Gastrocnemius medialis (tissue), 4 donors: ENCODE measurements around the gene CTAG1B. TPM values are rescaled to one million over a fixed set of nuclear protein-coding genes. Genes with fewer than 3 reads are reported as not detected.

Experiments used
- ATAC-seq, 2 donors: fragments of 150-250 bp; one replicate each; pipeline ENCODE4 v1.9.1; 2016
- DNase-seq, 2 donors: peaks; one replicate each; pipeline ENCODE4 v3.0.0-alpha.2; 2019
- H3K27ac ChIP-seq, 4 donors: fragments of 200-600 bp; sonication (generic); 1 replicate in 1 of 4; 2 replicates in 3 of 4; pipeline ENCODE4 v1.5.1; 2016 to 2018; ENCODE audit warnings: mild to moderate bottlenecking in 2 of 4, moderate library complexity in 1 of 4
- H3K27me3 ChIP-seq, 3 donors: fragments of 200-600 bp; sonication (generic) in 2 of 3; 1 replicate in 1 of 3; 2 replicates in 2 of 3; pipeline versions ENCODE4 v1.5.1 to v1.6.0; 2016 to 2019; ENCODE audit warnings: mild to moderate bottlenecking in 1 of 3, moderate library complexity in 1 of 3
- H3K36me3 ChIP-seq, 2 donors: fragments of 200-600 bp; sonication (generic) in 1 of 2; one replicate each; pipeline ENCODE4 v1.5.1; 2017 to 2018
- H3K4me1 ChIP-seq, 2 donors: fragments of 200-600 bp; sonication (generic) in 1 of 2; one replicate each; pipeline ENCODE4 v1.5.1; 2016 to 2017; ENCODE audit warnings: mild to moderate bottlenecking in 2 of 2
- H3K4me3 ChIP-seq, 4 donors: fragments of 200-600 bp; sonication (generic) in 3 of 4; 1 replicate in 1 of 4; 2 replicates in 3 of 4; pipeline ENCODE4 v1.5.1; 2016 to 2019; ENCODE audit warnings: mild to moderate bottlenecking in 2 of 4
- H3K9me3 ChIP-seq, 3 donors: fragments of 200-600 bp; sonication (generic) in 2 of 3; 1 replicate in 1 of 3; 2 replicates in 2 of 3; pipeline ENCODE4 v1.5.1; 2016 to 2019
- POLR2A ChIP-seq, 2 donors: fragments of 450-650 bp; IDR thresholded peaks; one replicate each; pipeline ENCODE4 v1.6.1; 2017; ENCODE audit warnings: antibody characterized with exemption in 2 of 2, mild to moderate bottlenecking in 2 of 2, moderate library complexity in 2 of 2
- in situ Hi-C, 4 donors: fragments of 200-750 bp; cut with MboI; loops; one replicate each; pipeline versions ENCODE4 v1.15.0 to v1.8.0; 2017; ENCODE audit warnings: low sequenced_read_pairs in 4 of 4
- intact Hi-C: fragments of 100-400 bp; cut with DNase I; formaldehyde crosslinking; loops from one replicate; pipeline ENCODE4 v1.15.1; 2023; ENCODE audit warnings: low total_unique reads
- total RNA-seq, 4 donors: library from RNA; depleted of rRNA; stranded (reverse); fragments of >200 nt; gene quantifications; one replicate each; pipeline versions ENCODE4 v1.1.0 to v1.2.3, GENCODE V29; 2016
- TF ChIP-seq, protein P1 (sequence below), 5 experiments: fragments of 450-650 bp in 3 of 5; fragments of 200-600 bp in 2 of 5; sonication (generic) in 2 of 5; IDR thresholded peaks in 4 of 5; conservative IDR thresholded peaks in 1 of 5; 1 replicate in 4 of 5; 2 replicates in 1 of 5; pipeline ENCODE4 v1.5.1; 2016 to 2019; ENCODE audit warnings: antibody characterized with exemption in 5 of 5, mild to moderate bottlenecking in 3 of 5, moderate library complexity in 3 of 5

CTAG1B gene
- total RNA-seq, 4 donors from 2014 or later: not detected

DNA sequence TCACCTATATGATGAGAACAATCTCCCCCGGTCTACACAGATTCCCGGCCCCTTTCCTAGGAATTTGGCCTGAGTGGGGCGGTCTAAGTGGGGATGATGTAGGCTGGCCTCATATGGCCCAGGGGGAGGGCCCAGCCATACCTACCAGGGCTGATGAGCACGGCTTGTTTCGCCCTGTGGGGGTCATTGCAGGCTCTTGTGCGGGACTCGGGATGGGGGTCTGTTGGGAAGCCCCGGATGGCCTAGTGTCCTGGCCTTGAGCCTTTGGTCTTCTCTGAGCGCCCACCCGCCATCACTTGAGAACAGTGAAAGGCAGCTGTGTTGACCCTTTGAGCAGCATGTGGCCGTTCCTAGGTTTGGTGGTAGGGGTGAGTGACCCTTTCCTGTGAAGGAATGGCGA, 39.1 kb upstream of the CTAG1B start:
- DNase-seq (no peak), ATAC-seq (no peak)
- no peaks in the 10 kb centered on the region for H3K36me3 ChIP-seq
- H3K4me1 ChIP-seq: no peaks in the 10 kb centered on the region
- no peak overlapping the region for H3K27ac ChIP-seq
- H3K4me3 ChIP-seq: no peak overlapping the region
- in situ Hi-C loops: no loop called here
- no peak for TF ChIP-seq POLR2A (IDR thresholded peaks at IDR 0.05)
- TF ChIP-seq, protein P1, sequence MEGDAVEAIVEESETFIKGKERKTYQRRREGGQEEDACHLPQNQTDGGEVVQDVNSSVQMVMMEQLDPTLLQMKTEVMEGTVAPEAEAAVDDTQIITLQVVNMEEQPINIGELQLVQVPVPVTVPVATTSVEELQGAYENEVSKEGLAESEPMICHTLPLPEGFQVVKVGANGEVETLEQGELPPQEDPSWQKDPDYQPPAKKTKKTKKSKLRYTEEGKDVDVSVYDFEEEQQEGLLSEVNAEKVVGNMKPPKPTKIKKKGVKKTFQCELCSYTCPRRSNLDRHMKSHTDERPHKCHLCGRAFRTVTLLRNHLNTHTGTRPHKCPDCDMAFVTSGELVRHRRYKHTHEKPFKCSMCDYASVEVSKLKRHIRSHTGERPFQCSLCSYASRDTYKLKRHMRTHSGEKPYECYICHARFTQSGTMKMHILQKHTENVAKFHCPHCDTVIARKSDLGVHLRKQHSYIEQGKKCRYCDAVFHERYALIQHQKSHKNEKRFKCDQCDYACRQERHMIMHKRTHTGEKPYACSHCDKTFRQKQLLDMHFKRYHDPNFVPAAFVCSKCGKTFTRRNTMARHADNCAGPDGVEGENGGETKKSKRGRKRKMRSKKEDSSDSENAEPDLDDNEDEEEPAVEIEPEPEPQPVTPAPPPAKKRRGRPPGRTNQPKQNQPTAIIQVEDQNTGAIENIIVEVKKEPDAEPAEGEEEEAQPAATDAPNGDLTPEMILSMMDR (IDR thresholded peaks at IDR 0.05 in 4 of 5, conservative IDR thresholded peaks at IDR 0.05 in 1 of 5): no peak
- intact Hi-C loops: no loop called here
- H3K9me3 ChIP-seq: no peaks in the 10 kb centered on the region
- no peaks in the 10 kb centered on the region for H3K27me3 ChIP-seq

DNA sequence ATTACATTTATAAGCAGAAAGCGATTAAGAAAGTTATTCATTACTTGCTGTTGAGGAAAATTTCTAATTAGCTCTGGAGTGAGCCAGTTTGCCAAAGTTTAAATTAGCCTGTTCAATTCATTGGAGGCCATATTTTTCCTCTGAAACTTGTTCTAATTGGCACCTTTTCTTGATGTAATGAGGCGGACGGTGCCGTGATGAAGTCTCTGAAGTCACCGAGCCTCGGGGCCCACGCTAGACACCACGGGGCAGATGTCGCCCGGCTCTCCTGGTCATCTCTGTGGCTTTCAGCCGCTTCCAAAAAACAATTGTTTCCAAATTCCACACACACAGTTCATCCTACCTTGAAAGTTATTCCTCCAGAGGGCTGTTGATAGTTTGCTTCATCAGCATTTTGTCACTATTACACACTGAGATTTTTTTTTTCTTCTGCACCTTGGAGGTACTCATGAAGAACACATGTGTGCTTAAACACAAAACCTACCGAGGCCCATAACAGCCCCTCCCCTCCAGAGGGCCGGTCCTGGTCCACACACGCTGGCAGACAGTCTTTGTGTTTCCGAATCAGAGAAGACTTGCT, 38.2 kb upstream of the CTAG1B start:
- Histone ChIP-seq H3K4me3 (no peak overlapping the region), H3K27ac (no peak overlapping the region), H3K4me1 (no peaks in the 10 kb centered on the region), H3K27me3 (no peaks in the 10 kb centered on the region), H3K9me3 (no peaks in the 10 kb centered on the region), H3K36me3 (no peaks in the 10 kb centered on the region)
- no peak for DNase-seq
- in situ Hi-C loops: no loop called here
- TF ChIP-seq, protein P1 (IDR thresholded peaks at IDR 0.05 in 4 of 5, conservative IDR thresholded peaks at IDR 0.05 in 1 of 5): no peak
- no peak for TF ChIP-seq POLR2A (IDR thresholded peaks at IDR 0.05)
- ATAC-seq: no peak
- intact Hi-C loops: no loop called here

DNA sequence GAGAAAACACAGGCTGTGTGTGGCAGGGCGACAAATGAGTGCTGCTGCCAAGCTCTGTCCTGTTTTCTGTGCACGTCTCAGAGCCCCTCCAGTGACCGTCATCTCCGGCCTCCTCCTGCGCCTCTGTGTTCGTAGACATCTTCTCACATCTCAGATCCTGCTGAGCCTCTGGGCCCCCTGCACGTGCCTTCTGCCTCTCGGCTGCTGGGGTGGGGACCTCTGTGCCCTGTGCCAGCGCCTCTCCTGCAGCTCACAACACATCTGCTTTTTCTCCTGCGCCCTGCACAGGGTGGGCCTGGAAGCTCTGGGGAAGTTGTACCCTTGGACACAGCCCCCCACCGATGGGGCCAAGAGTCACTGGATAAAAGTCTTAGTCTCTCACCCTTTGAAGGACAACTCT, 36.7 kb upstream of the CTAG1B start:
- no peak overlapping the region for H3K4me3 ChIP-seq
- no peak for TF ChIP-seq POLR2A (IDR thresholded peaks at IDR 0.05)
- H3K27ac ChIP-seq: no peak overlapping the region
- DNase-seq: no peak
- no peaks in the 10 kb centered on the region for H3K36me3 ChIP-seq
- H3K4me1 ChIP-seq: no peaks in the 10 kb centered on the region
- H3K9me3 ChIP-seq: no peaks in the 10 kb centered on the region
- in situ Hi-C loops (no loop called here), intact Hi-C loops (no loop called here)
- ATAC-seq: no peak
- H3K27me3 ChIP-seq: no peaks in the 10 kb centered on the region

DNA sequence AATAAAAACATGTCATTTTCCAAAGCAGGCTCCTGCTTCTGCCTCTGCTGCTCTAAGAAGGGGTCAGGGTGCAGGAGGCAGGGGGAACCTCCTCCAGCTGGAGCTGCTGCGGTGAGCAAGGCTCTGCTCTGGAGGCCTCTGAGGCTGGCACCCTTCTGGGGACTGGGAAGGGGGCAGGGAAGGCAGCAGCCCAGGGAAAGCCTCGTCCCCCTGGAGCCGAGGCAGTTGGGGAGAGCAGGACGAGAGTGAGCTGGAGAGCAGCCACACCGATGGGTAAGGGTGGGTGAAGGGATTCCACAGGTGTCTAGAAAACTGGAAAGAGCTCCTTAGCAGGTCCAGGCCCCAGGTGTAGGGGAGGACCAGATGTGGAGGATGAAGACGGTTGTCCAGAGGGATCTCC, 36.3 kb upstream of the CTAG1B start:
- no peak for TF ChIP-seq POLR2A (IDR thresholded peaks at IDR 0.05)
- TF ChIP-seq, protein P1 (IDR thresholded peaks at IDR 0.05 in 4 of 5, conservative IDR thresholded peaks at IDR 0.05 in 1 of 5): no peak
- no peak overlapping the region for H3K27ac ChIP-seq
- ATAC-seq (no peak), DNase-seq (no peak)
- H3K36me3 ChIP-seq: no peaks in the 10 kb centered on the region
- intact Hi-C loops: no loop called here
- in situ Hi-C loops: no loop called here
- H3K4me3 ChIP-seq: no peak overlapping the region
- no peaks in the 10 kb centered on the region for H3K27me3 ChIP-seq
- H3K9me3 ChIP-seq: no peaks in the 10 kb centered on the region
- H3K4me1 ChIP-seq: no peaks in the 10 kb centered on the region

DNA sequence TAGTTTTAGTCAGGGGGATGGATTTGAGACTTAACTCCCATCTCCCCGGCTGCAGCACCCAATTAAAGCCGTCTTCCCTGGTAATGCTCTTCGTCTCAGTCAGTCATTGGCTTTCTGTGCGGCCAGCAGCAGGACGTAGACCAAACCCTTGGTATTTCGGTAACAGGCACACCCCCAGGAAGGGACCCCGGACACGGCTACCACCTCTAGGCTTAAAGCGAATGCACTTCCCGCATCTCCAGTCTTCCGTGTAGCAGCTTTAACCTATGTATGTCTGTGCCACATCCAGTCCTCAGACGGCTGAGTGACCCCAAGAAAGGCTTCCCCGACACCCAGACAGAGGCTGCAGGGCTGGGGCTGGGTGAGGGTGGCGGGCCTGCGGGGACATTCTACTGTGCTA, 35.8 kb upstream of the CTAG1B start:
- ATAC-seq (no peak), DNase-seq (no peak)
- intact Hi-C loops (no loop called here), in situ Hi-C loops (no loop called here)
- no peaks in the 10 kb centered on the region for H3K9me3 ChIP-seq
- no peak overlapping the region for H3K4me3 ChIP-seq
- H3K4me1 ChIP-seq: no peaks in the 10 kb centered on the region
- no peak overlapping the region for H3K27ac ChIP-seq
- no peaks in the 10 kb centered on the region for H3K36me3 ChIP-seq
- TF ChIP-seq POLR2A (IDR thresholded peaks at IDR 0.05): no peak
- TF ChIP-seq, protein P1 (IDR thresholded peaks at IDR 0.05 in 4 of 5, conservative IDR thresholded peaks at IDR 0.05 in 1 of 5): no peak
- H3K27me3 ChIP-seq: no peaks in the 10 kb centered on the region
